ENCODE data around the gene OLFM2.
"Not testable (repeated sequence)": the region's sequence is repeated elsewhere in the genome, so short reads cannot be mapped to it uniquely, and the experiment has no call there.

Gene OLFM2

GRCh38 chr19:9936326-9937000, at the start of gene OLFM2:
Gene OLFM2, minus strand, starts transcription at chr19:9936515. Its CDS starts 149 bp downstream, at chr19:9936366.
- no peak for DNase-seq

GRCh38 chr19:9981406-9982260, 45.3 kb upstream of the OLFM2 start:
- no peak for DNase-seq

GRCh38 chr19:9972103-9972502, 35.8 kb upstream of the OLFM2 start:
- no peak for DNase-seq

- DNase-seq = no peak
These were observed 35.0 kb upstream of the OLFM2 start for GRCh38 chr19:9971166-9971897.

GRCh38 chr19:9970481-9970880, 34.2 kb upstream of the OLFM2 start:
- no peak for DNase-seq

GRCh38 chr19:9969688-9969975, 33.3 kb upstream of the OLFM2 start:
- DNase-seq = no peak

GRCh38 chr19:9968820-9969687, 32.7 kb upstream of the OLFM2 start:
- no peak for DNase-seq

- DNase-seq = no peak
These were observed 31.0 kb upstream of the OLFM2 start for GRCh38 chr19:9967326-9967725.

GRCh38 chr19:9966448-9966847, 30.1 kb upstream of the OLFM2 start:
- no peak for DNase-seq

GRCh38 chr19:9966024-9966423, 29.7 kb upstream of the OLFM2 start:
- DNase-seq = no peak

GRCh38 chr19:9962623-9963290, 26.4 kb upstream of the OLFM2 start:
- no peak for DNase-seq

GRCh38 chr19:9961103-9961502, 24.8 kb upstream of the OLFM2 start:
- DNase-seq = no peak

GRCh38 chr19:9958379-9958821, 22.1 kb upstream of the OLFM2 start:
- peak; percentile 29 for DNase-seq

- DNase-seq = no peak
These were observed 20.6 kb upstream of the OLFM2 start for GRCh38 chr19:9956956-9957355.

GRCh38 chr19:9953802-9954542, 17.7 kb upstream of the OLFM2 start:
- no peak for DNase-seq

- DNase-seq = no peak
These were observed 16.0 kb upstream of the OLFM2 start for GRCh38 chr19:9952276-9952675.

- no peak for DNase-seq
These were observed 11.1 kb upstream of the OLFM2 start for GRCh38 chr19:9947441-9947840.

GRCh38 chr19:9946528-9947125, 10.3 kb upstream of the OLFM2 start:
- DNase-seq = not testable (repeated sequence)

GRCh38 chr19:9945319-9945966, 9.1 kb upstream of the OLFM2 start:
- peak; percentile 81 for DNase-seq

GRCh38 chr19:9943744-9944143, 7.4 kb upstream of the OLFM2 start:
- DNase-seq = no peak
